ENCODE data around the gene RFT1.

The RFT1 gene, protein sequence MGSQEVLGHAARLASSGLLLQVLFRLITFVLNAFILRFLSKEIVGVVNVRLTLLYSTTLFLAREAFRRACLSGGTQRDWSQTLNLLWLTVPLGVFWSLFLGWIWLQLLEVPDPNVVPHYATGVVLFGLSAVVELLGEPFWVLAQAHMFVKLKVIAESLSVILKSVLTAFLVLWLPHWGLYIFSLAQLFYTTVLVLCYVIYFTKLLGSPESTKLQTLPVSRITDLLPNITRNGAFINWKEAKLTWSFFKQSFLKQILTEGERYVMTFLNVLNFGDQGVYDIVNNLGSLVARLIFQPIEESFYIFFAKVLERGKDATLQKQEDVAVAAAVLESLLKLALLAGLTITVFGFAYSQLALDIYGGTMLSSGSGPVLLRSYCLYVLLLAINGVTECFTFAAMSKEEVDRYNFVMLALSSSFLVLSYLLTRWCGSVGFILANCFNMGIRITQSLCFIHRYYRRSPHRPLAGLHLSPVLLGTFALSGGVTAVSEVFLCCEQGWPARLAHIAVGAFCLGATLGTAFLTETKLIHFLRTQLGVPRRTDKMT

GRCh38 chr3:53130179-53131061 lies at the start of gene RFT1:
Gene RFT1 (minus strand): TSS chr3:53130435. CDS start chr3:53130400, 35 bp downstream.
- peak; percentile 78 for DNase-seq

DNA sequence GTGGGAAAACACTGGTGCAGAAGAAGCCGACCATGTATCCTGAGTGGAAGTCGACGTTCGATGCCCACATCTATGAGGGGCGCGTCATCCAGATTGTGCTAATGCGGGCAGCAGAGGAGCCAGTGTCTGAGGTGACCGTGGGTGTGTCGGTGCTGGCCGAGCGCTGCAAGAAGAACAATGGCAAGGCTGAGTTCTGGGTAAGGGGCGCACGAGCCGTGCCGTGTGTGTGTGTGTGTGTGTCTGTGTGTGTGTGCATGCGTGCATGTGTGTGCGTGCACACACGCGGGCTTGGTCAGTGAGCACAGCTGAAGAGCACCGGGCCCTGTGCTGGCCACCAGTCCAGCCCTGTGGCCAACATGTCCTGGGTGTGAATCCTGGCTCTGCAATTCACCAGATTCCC lies 49.3 kb upstream of the RFT1 start:
- no peak for DNase-seq

- no peak for DNase-seq
Observed at GRCh38 chr3:53178246-53178645, 48.0 kb upstream of the RFT1 start.

GRCh38 chr3:53175613-53176540 lies 45.6 kb upstream of the RFT1 start:
- no peak for DNase-seq

- no peak for DNase-seq
Observed at GRCh38 chr3:53174346-53175250, 44.4 kb upstream of the RFT1 start.

DNA sequence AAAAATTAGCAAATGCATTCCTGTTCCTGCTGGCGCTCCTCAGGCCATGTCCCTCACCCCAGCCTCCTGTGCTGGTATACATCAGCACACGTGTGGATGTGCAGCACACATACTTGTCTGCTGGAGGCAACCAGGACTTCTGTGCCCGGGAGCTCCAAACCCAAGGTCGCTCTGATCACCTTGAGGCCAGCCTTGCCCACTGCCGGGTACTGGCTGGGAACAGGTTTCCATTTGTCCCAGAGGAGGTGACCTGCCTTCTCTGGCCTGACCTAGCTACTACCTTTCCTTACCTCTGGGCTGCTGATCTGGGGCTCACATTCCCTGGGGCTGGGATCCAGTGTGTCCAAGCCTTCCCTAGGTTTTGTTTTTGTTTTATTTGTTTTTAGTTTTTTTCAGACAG lies 42.9 kb upstream of the RFT1 start:
- DNase-seq, result no peak

DNA sequence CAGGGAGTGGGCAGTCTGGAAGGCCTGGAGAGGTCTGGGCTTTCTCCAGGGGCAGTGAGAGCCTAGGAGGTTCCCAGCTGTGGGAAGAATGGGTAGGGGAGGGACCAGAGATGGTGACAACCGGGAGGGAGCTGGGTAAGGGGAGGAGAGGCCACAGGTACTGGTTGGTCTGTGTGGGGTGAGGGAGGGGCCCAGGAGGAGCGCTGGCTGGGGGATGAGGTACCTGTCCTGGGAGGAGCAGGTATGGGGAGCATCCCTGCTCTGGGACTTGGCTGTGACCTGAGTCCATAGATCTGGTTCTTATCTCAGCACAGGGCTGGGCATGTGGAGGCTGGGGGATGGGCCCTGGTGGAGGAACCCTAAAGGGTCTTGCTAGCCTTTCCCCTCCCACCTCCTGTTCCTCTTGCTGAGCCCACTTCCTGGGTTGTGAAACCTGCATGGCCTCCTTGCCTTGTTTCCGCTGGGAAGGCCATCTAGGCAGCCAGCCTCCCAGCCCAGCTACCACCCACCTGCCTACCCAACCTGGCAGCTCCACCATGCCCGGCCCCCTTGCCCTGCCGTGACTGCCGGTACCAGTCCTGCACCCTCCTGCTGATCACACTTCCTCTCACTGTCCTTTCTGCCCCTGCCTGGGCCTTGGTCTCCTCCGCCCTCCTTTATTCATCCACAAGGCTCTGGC lies 41.7 kb upstream of the RFT1 start:
- no peak for DNase-seq

DNA sequence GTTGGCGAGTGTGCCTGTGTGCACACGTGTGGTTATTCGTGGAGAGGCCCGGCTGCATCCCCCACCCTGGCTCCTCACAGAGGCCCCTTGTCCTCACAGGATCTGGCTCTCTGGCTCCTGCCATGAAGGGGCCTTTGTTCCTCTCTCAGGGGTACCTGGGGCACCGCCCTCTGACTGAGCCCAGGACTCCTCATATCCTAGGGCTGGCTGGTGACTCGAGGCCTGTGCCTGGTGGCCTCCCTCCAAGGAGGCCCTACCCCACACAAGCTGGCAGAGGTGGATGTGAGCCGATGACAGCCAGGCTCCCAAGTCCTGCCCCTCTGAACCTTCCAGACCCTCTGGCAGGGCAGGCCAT lies 40.8 kb upstream of the RFT1 start:
- no peak for DNase-seq

- DNase-seq, result no peak
Observed at GRCh38 chr3:53170325-53171063, 40.3 kb upstream of the RFT1 start.

DNA sequence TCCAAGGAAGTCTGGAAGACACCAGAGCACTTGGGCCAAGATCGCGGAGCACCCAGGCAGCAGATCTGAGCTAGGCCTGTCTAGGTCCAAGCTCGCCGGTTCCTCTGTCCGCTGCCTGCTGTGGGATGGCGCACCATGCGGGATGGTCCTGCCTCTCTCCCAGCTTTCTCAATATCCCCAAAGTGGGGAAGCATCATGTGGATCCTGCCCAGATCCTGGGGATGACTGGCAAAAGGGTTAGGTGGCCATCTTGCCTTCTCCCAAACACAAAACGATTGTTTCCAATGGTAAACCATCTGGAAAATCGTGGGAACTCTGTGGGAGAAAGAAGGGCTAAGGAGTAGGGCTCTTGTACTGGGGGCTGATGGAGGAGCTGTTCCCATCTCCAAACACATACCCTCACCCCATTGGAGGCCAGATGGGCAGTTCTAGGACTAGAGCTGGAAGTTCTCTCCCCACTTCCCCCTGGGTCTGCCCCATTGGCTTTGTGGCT lies 39.6 kb upstream of the RFT1 start:
- DNase-seq, result no peak

- DNase-seq, result no peak
Observed at GRCh38 chr3:53169045-53169831, 39.0 kb upstream of the RFT1 start.

GRCh38 chr3:53168175-53168923 lies 38.1 kb upstream of the RFT1 start:
- no peak for DNase-seq

GRCh38 chr3:53167418-53168174 lies 37.4 kb upstream of the RFT1 start:
- no peak for DNase-seq

DNA sequence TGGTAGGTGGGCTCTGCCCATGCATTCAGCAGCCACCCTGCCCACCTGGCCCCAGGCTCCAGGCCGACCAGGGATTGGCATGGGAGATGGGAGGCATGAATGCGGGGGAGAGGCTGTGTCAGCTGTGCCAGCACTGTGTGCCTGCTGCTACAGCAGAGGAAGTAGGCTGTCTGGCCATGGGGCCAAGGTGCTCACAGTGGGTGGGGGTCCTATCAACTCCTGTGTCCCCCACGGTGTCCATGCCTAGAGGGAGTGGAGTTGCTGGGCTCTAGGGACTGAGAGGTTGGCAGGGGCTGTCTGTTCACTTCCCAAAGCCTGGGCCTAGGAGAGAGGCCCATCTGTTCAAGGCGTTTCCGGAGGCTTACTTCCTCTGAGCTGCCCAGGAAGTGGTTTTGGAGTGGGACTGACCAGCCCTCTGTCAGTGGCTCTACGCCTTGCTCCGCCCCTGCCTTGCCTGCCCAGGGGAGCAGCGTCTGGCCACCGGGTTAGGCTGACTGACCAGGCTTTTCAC lies 36.6 kb upstream of the RFT1 start:
- no peak for DNase-seq

- DNase-seq, result no peak
Observed at GRCh38 chr3:53166206-53166605, 36.0 kb upstream of the RFT1 start.

- no peak for DNase-seq
Observed at GRCh38 chr3:53164911-53165310, 34.7 kb upstream of the RFT1 start.

Measured in NCI-H2171 treated with DMSO at 0.1 percent for 48 hours (cell line).